ENCODE results near the gene UBA1.

DNA sequence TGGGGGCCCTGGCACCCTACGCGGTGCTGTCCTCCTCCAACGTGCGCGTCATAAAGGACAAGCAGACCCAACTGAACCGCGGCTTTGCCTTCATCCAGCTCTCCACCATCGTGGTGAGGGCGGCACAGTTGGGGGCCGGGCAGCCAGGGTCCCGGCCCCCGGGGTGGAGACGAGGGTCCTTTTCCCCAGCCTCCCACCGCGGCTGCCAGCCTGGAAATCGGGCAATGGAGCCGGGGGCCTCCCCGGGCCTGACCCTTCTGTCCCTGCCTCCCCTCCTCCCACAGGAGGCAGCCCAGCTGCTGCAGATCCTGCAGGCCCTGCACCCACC is 13.7 kb upstream of the UBA1 start:
- TF ChIP-seq CEBPB (IDR thresholded peaks at IDR 0.05; ENCODE audit: low read depth, low read length) (no peak), CTCF (IDR thresholded peaks at IDR 0.05; ENCODE audit: control extremely low read depth in 1 of 3, insufficient read depth in 1 of 3, low read depth in 1 of 3, low read length in 3 of 3) (no peak), TAF7 (optimal IDR thresholded peaks at IDR 0.05; ENCODE audit: borderline replicate concordance, low read depth, low read length) (no peak), GABPA (IDR thresholded peaks at IDR 0.05; ENCODE audit: borderline replicate concordance, insufficient read depth, low read length) (no peak), EZH2 (IDR thresholded peaks at IDR 0.05; ENCODE audit: low read depth, low read length, severe bottlenecking) (no peak), YY1 (IDR thresholded peaks at IDR 0.05; ENCODE audit: low read depth, low read length) (no peak), ATF2 (IDR thresholded peaks at IDR 0.05; ENCODE audit: low read length) (no peak), POLR2A (IDR thresholded peaks at IDR 0.05; ENCODE audit: control extremely low read depth in 1 of 2, low read depth in 2 of 2, low read length in 2 of 2) (no peak), RXRA (IDR thresholded peaks at IDR 0.05; ENCODE audit: insufficient read depth, low read depth, low read length) (no peak), NRF1 (IDR thresholded peaks at IDR 0.05; ENCODE audit: low read depth, low read length) (no peak), CHD2 (IDR thresholded peaks at IDR 0.05; ENCODE audit: low read length) (no peak)
- TF ChIP-seq, protein P1, sequence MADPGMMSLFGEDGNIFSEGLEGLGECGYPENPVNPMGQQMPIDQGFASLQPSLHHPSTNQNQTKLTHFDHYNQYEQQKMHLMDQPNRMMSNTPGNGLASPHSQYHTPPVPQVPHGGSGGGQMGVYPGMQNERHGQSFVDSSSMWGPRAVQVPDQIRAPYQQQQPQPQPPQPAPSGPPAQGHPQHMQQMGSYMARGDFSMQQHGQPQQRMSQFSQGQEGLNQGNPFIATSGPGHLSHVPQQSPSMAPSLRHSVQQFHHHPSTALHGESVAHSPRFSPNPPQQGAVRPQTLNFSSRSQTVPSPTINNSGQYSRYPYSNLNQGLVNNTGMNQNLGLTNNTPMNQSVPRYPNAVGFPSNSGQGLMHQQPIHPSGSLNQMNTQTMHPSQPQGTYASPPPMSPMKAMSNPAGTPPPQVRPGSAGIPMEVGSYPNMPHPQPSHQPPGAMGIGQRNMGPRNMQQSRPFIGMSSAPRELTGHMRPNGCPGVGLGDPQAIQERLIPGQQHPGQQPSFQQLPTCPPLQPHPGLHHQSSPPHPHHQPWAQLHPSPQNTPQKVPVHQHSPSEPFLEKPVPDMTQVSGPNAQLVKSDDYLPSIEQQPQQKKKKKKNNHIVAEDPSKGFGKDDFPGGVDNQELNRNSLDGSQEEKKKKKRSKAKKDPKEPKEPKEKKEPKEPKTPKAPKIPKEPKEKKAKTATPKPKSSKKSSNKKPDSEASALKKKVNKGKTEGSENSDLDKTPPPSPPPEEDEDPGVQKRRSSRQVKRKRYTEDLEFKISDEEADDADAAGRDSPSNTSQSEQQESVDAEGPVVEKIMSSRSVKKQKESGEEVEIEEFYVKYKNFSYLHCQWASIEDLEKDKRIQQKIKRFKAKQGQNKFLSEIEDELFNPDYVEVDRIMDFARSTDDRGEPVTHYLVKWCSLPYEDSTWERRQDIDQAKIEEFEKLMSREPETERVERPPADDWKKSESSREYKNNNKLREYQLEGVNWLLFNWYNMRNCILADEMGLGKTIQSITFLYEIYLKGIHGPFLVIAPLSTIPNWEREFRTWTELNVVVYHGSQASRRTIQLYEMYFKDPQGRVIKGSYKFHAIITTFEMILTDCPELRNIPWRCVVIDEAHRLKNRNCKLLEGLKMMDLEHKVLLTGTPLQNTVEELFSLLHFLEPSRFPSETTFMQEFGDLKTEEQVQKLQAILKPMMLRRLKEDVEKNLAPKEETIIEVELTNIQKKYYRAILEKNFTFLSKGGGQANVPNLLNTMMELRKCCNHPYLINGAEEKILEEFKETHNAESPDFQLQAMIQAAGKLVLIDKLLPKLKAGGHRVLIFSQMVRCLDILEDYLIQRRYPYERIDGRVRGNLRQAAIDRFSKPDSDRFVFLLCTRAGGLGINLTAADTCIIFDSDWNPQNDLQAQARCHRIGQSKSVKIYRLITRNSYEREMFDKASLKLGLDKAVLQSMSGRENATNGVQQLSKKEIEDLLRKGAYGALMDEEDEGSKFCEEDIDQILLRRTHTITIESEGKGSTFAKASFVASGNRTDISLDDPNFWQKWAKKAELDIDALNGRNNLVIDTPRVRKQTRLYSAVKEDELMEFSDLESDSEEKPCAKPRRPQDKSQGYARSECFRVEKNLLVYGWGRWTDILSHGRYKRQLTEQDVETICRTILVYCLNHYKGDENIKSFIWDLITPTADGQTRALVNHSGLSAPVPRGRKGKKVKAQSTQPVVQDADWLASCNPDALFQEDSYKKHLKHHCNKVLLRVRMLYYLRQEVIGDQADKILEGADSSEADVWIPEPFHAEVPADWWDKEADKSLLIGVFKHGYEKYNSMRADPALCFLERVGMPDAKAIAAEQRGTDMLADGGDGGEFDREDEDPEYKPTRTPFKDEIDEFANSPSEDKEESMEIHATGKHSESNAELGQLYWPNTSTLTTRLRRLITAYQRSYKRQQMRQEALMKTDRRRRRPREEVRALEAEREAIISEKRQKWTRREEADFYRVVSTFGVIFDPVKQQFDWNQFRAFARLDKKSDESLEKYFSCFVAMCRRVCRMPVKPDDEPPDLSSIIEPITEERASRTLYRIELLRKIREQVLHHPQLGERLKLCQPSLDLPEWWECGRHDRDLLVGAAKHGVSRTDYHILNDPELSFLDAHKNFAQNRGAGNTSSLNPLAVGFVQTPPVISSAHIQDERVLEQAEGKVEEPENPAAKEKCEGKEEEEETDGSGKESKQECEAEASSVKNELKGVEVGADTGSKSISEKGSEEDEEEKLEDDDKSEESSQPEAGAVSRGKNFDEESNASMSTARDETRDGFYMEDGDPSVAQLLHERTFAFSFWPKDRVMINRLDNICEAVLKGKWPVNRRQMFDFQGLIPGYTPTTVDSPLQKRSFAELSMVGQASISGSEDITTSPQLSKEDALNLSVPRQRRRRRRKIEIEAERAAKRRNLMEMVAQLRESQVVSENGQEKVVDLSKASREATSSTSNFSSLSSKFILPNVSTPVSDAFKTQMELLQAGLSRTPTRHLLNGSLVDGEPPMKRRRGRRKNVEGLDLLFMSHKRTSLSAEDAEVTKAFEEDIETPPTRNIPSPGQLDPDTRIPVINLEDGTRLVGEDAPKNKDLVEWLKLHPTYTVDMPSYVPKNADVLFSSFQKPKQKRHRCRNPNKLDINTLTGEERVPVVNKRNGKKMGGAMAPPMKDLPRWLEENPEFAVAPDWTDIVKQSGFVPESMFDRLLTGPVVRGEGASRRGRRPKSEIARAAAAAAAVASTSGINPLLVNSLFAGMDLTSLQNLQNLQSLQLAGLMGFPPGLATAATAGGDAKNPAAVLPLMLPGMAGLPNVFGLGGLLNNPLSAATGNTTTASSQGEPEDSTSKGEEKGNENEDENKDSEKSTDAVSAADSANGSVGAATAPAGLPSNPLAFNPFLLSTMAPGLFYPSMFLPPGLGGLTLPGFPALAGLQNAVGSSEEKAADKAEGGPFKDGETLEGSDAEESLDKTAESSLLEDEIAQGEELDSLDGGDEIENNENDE (IDR thresholded peaks at IDR 0.05; ENCODE audit: insufficient replicate concordance, low read length) = no peak

Measured in H1 (cell line).